B cell (primary cell): ENCODE results near the gene PLPP7.

ENCODE experiments used
- EZH2 ChIP-seq: IDR thresholded peaks from 2 replicates; pipeline ENCODE4 v1.6.1; 2012; ENCODE audit warnings: borderline replicate concordance, low read depth, mild to moderate bottlenecking, moderate library complexity, low read length; ENCODE audit not compliant: insufficient read depth, poor library complexity, severe bottlenecking
- TF ChIP-seq, protein P1 (sequence below): fragments of 200-600 bp; IDR thresholded peaks from one replicate; pipeline ENCODE4 v1.8.0; 2022; ENCODE audit warnings: antibody characterized with exemption, mild to moderate bottlenecking

GRCh38 chr9:131335368-131335755 lies 45.8 kb downstream of the PLPP7 start:
- TF ChIP-seq, protein P1, sequence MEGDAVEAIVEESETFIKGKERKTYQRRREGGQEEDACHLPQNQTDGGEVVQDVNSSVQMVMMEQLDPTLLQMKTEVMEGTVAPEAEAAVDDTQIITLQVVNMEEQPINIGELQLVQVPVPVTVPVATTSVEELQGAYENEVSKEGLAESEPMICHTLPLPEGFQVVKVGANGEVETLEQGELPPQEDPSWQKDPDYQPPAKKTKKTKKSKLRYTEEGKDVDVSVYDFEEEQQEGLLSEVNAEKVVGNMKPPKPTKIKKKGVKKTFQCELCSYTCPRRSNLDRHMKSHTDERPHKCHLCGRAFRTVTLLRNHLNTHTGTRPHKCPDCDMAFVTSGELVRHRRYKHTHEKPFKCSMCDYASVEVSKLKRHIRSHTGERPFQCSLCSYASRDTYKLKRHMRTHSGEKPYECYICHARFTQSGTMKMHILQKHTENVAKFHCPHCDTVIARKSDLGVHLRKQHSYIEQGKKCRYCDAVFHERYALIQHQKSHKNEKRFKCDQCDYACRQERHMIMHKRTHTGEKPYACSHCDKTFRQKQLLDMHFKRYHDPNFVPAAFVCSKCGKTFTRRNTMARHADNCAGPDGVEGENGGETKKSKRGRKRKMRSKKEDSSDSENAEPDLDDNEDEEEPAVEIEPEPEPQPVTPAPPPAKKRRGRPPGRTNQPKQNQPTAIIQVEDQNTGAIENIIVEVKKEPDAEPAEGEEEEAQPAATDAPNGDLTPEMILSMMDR: no peak
- TF ChIP-seq EZH2: no peak
